Nephron progenitor cell (in vitro differentiated cells): ENCODE measurements around the gene SAFB.

Experiments used
- DNase-seq: peaks from one replicate; pipeline ENCODE4 v3.0.0; 2021
- H3K27ac Mint-ChIP-seq: 2 replicates; pipeline ENCODE4 v1.8.0; 2021; ENCODE audit warnings: mild to moderate bottlenecking, moderate library complexity, mixed read lengths
- H3K27me3 Mint-ChIP-seq: 2 replicates; pipeline ENCODE4 v1.8.0; 2021; ENCODE audit warnings: mild to moderate bottlenecking, low read depth, mixed read lengths; ENCODE audit not compliant: poor library complexity
- H3K36me3 Mint-ChIP-seq: 2 replicates; pipeline ENCODE4 v1.8.0; 2021; ENCODE audit warnings: low read depth, mixed read lengths
- H3K4me1 Mint-ChIP-seq: 2 replicates; pipeline ENCODE4 v1.8.0; 2021; ENCODE audit warnings: mixed read lengths
- H3K4me3 Mint-ChIP-seq: 2 replicates; pipeline ENCODE4 v1.8.0; 2021; ENCODE audit warnings: mild to moderate bottlenecking, moderate library complexity, mixed read lengths
- H3K9me3 Mint-ChIP-seq: 2 replicates; pipeline ENCODE4 v1.8.0; 2021; ENCODE audit warnings: mild to moderate bottlenecking, moderate library complexity, mixed read lengths
- CTCF ChIP-seq: fragments of 200-600 bp; sonication (generic); IDR thresholded peaks from 2 replicates; pipeline ENCODE4 v1.5.0; 2021; ENCODE audit warnings: antibody characterized with exemption

SAFB gene

GRCh38 chr19:5680437-5681368, 57.8 kb downstream of the SAFB start, which contains the start of the genes HSD11B1L and MICOS13:
Gene HSD11B1L (plus strand): TSS chr19:5681027. CDS start chr19:5684833, 3,806 bp downstream.
Gene MICOS13 (minus strand): TSS chr19:5680516. CDS start chr19:5680486, 30 bp downstream.
- Mint-ChIP-seq H3K27me3 (peaks cover 4% of the 10 kb centered on the region), H3K9me3 (no peaks in the 10 kb centered on the region)

GRCh38 chr19:5681391-5682106, 58.7 kb downstream of the SAFB start:
- no peak for TF ChIP-seq CTCF
- Mint-ChIP-seq H3K4me3 (peak overlapping the region; percentile 91), H3K27me3 (peaks cover 5% of the 10 kb centered on the region), H3K36me3 (no peaks in the 10 kb centered on the region), H3K27ac (peak overlapping the region; percentile 9), H3K4me1 (peaks cover 36% of the 10 kb centered on the region), H3K9me3 (no peaks in the 10 kb centered on the region)
- DNase-seq = no peak

More at GRCh38 chr19:5680437-5681368, 57.8 kb downstream of the SAFB start, which contains the start of the genes HSD11B1L and MICOS13:
- H3K4me1 Mint-ChIP-seq = peaks cover 33% of the 10 kb centered on the region
- H3K4me3 Mint-ChIP-seq = peak within 1 kb of the TSS; percentile 91
- H3K27ac Mint-ChIP-seq = peak within 1 kb of the TSS; percentile 99
- H3K36me3 Mint-ChIP-seq = no peaks in the 10 kb centered on the region
- DNase-seq = peak; percentile 99
- TF ChIP-seq CTCF = no peak

- DNase-seq = no peak
- Mint-ChIP-seq H3K27me3 (peaks cover 6% of the 10 kb centered on the region), H3K4me1 (peaks cover 38% of the 10 kb centered on the region), H3K36me3 (no peaks in the 10 kb centered on the region), H3K4me3 (peak overlapping the region; percentile 91), H3K27ac (no peak overlapping the region), H3K9me3 (no peaks in the 10 kb centered on the region)
- TF ChIP-seq CTCF = no peak
Observed at GRCh38 chr19:5682107-5682482, 59.2 kb downstream of the SAFB start.

GRCh38 chr19:5683177-5683886, 60.4 kb downstream of the SAFB start:
- H3K9me3 Mint-ChIP-seq = peaks cover 2% of the 10 kb centered on the region
- DNase-seq = no peak
- peaks cover 6% of the 10 kb centered on the region for H3K27me3 Mint-ChIP-seq
- no peak for TF ChIP-seq CTCF
- peaks cover 38% of the 10 kb centered on the region for H3K4me1 Mint-ChIP-seq
- H3K27ac Mint-ChIP-seq = no peak overlapping the region
- peak overlapping the region; percentile 61 for H3K4me3 Mint-ChIP-seq
- H3K36me3 Mint-ChIP-seq = peaks cover 4% of the 10 kb centered on the region

- H3K36me3 Mint-ChIP-seq = peaks cover 6% of the 10 kb centered on the region
- H3K4me1 Mint-ChIP-seq = peaks cover 27% of the 10 kb centered on the region
- no peak for TF ChIP-seq CTCF
Observed at GRCh38 chr19:5684694-5685430, 62.0 kb downstream of the SAFB start.

More at GRCh38 chr19:5684694-5685430, 62.0 kb downstream of the SAFB start:
- Mint-ChIP-seq H3K4me3 (no peak overlapping the region), H3K9me3 (peaks cover 3% of the 10 kb centered on the region), H3K27me3 (peaks cover 6% of the 10 kb centered on the region), H3K27ac (no peak overlapping the region)
- DNase-seq = no peak
